Stomach (tissue), 9 donors: ENCODE results near the gene UBXN6. TPM values are rescaled to one million over a fixed set of nuclear protein-coding genes. Genes with fewer than 3 reads are reported as not detected.

Experiments
- DNase-seq, 2 donors: peaks; one replicate each; pipeline versions ENCODE4 v3.0.0 to v3.0.0-alpha.2; 2013 to 2019
- H3K27ac ChIP-seq, 5 donors: fragments of 200-600 bp in 4 of 5; sonication (generic) in 4 of 5; one replicate each; pipeline ENCODE4 v1.5.1; 2013 to 2019; ENCODE audit warnings: mild to moderate bottlenecking in 1 of 5, moderate library complexity in 1 of 5
- H3K27me3 ChIP-seq, 3 donors: fragments of 200-600 bp; sonication (generic); one replicate each; pipeline ENCODE4 v1.5.1; 2017 to 2019; ENCODE audit warnings: mixed run types in 1 of 3
- H3K36me3 ChIP-seq, 4 donors: fragments of 200-600 bp; sonication (generic); 1 replicate in 3 of 4; 2 replicates in 1 of 4; pipeline ENCODE4 v1.5.1; 2016 to 2019
- H3K4me1 ChIP-seq, 4 donors: fragments of 200-600 bp; sonication (generic); one replicate each; pipeline ENCODE4 v1.5.1; 2016 to 2019
- H3K4me3 ChIP-seq, 4 donors: fragments of 200-600 bp; sonication (generic) in 3 of 4; one replicate each; pipeline ENCODE4 v1.5.1; 2016 to 2019; ENCODE audit warnings: mild to moderate bottlenecking in 1 of 4
- H3K9me3 ChIP-seq, 4 donors: fragments of 200-600 bp; sonication (generic); one replicate each; pipeline ENCODE4 v1.5.1; 2016 to 2019
- CTCF ChIP-seq, 7 experiments: fragments of 450-650 bp in 4 of 7; fragments of 200-600 bp in 3 of 7; sonication (generic) in 3 of 7; IDR thresholded peaks; one replicate each; pipeline ENCODE4 v1.5.1; 2016 to 2019; ENCODE audit warnings: antibody characterized with exemption in 7 of 7, control low read depth in 2 of 7, mild to moderate bottlenecking in 1 of 7
- EP300 ChIP-seq: sonication (generic); formaldehyde crosslinking; IDR thresholded peaks from one replicate; pipeline ENCODE4 v1.6.1; 2017; ENCODE audit warnings: antibody characterized with exemption
- POLR2A ChIP-seq, 4 donors: fragments of 450-650 bp; IDR thresholded peaks; one replicate each; pipeline ENCODE4 v1.6.1; 2016; ENCODE audit warnings: antibody characterized with exemption in 4 of 4, control low read depth in 2 of 4, mild to moderate bottlenecking in 1 of 4, moderate library complexity in 1 of 4
- POLR2AphosphoS5 ChIP-seq, 3 donors: sonication (generic); formaldehyde crosslinking; IDR thresholded peaks; one replicate each; pipeline ENCODE4 v1.6.1; 2016; ENCODE audit warnings: antibody characterized with exemption in 3 of 3
- WGBS, 5 donors: extraction: QIAGEN DNeasy Blood & Tissue Kit in 3 of 5; methylation state at CpG; one replicate each; pipeline versions ENCODE4 v1.1.5 to v1.1.7; 2013 to 2018; 5-methylcytosine and 5-hydroxymethylcytosine counted together
- intact Hi-C: fragments of 100-400 bp; cut with DNase I; formaldehyde crosslinking; loops from one replicate; pipeline ENCODE4 v1.15.1; 2023; ENCODE audit warnings: low total_unique reads
- polyA plus RNA-seq, 3 donors: library from polyadenylated mRNA; stranded (reverse); fragments of 200-250 nt; gene quantifications; one replicate each; pipeline ENCODE4 v1.2.3, GENCODE V29; 2013
- total RNA-seq, 5 donors: library from RNA; depleted of rRNA; stranded (reverse); fragments of >200 nt; gene quantifications; one replicate each; pipeline versions ENCODE4 v1.1.0 to v1.2.3, GENCODE V29; 2014 to 2016
- donor health status: healthy with polysubstance abuse.
- donor health status: Bipolar disorder and iron deficiency.
- donor health status: healthy.

Gene UBXN6
- total and polyA plus RNA-seq, 8 donors, result 19.3 to 208 (median 93.4) TPM

GRCh38 chr19:4483385-4483784 lies 25.8 kb upstream of the UBXN6 start:
- intact Hi-C loops, result no loop called here

GRCh38 chr19:4482721-4483364 lies 25.2 kb upstream of the UBXN6 start:
- Histone ChIP-seq H3K9me3 (no peaks in the 10 kb centered on the region), H3K4me1 (no peaks in the 10 kb centered on the region), H3K4me3 (no peak overlapping the region), H3K36me3 (peaks cover 0 to 92% (median 68%) of the 10 kb centered on the region in 4 donors), H3K27ac (no peak overlapping the region), H3K27me3 (no peaks in the 10 kb centered on the region)
- WGBS, 5 donors, result 87 to 94% (median 89%) methylated on average over 35 of the region's 35 CpGs
- TF ChIP-seq CTCF (IDR thresholded peaks at IDR 0.05) (no peak), POLR2A (IDR thresholded peaks at IDR 0.05) (no peak), POLR2AphosphoS5 (IDR thresholded peaks at IDR 0.05) (no peak), EP300 (no peak)
- no peak for DNase-seq
- intact Hi-C loops, result no loop called here

More at GRCh38 chr19:4483385-4483784, 25.8 kb upstream of the UBXN6 start:
- TF ChIP-seq POLR2A (IDR thresholded peaks at IDR 0.05), result no peak
- no peak for TF ChIP-seq EP300
- TF ChIP-seq POLR2AphosphoS5 (IDR thresholded peaks at IDR 0.05), result no peak
- no peak for TF ChIP-seq CTCF (IDR thresholded peaks at IDR 0.05)
- 89 to 92% (median 91%) methylated on average over 19 of the region's 19 CpGs for WGBS, 5 donors
- Histone ChIP-seq H3K4me3 (no peak overlapping the region), H3K27me3 (no peaks in the 10 kb centered on the region), H3K36me3 (peaks cover 2 to 92% (median 69%) of the 10 kb centered on the region in 4 donors), H3K4me1 (no peaks in the 10 kb centered on the region), H3K9me3 (no peaks in the 10 kb centered on the region), H3K27ac (no peak overlapping the region)
- DNase-seq, result no peak

- H3K36me3 ChIP-seq, result peaks cover 15 to 72% (median 58%) of the 10 kb centered on the region in 4 donors
- no peaks in the 10 kb centered on the region for H3K27me3 ChIP-seq
- H3K27ac ChIP-seq, result no peak overlapping the region
- H3K9me3 ChIP-seq, result no peaks in the 10 kb centered on the region
- WGBS, 5 donors, result 81 to 89% (median 88%) methylated on average over 15 to 16 of the region's 16 CpGs
- H3K4me1 ChIP-seq, result peaks cover 24 to 29% (median 26%) of the 10 kb centered on the region in 4 donors
- H3K4me3 ChIP-seq, result no peak overlapping the region
- intact Hi-C loops, result no loop called here
- no peak for TF ChIP-seq POLR2A (IDR thresholded peaks at IDR 0.05)
- no peak for TF ChIP-seq POLR2AphosphoS5 (IDR thresholded peaks at IDR 0.05)
- TF ChIP-seq EP300, result no peak
- TF ChIP-seq CTCF (IDR thresholded peaks at IDR 0.05), result no peak
- DNase-seq, result no peak
Observed at GRCh38 chr19:4477034-4477801, 19.6 kb upstream of the UBXN6 start.

- DNase-seq, result peak in 1 of 2 donors; percentile 84
- H3K4me1 ChIP-seq, result peaks cover 24 to 40% (median 31%) of the 10 kb centered on the region in 4 donors
- H3K27ac ChIP-seq, result peak overlapping the region in 1 of 5 donors; percentile 14
- no peak for TF ChIP-seq EP300
- no peak for TF ChIP-seq POLR2A (IDR thresholded peaks at IDR 0.05)
- no peak for TF ChIP-seq CTCF (IDR thresholded peaks at IDR 0.05)
- no peak for TF ChIP-seq POLR2AphosphoS5 (IDR thresholded peaks at IDR 0.05)
- 28 to 34% (median 29%) methylated on average over 8 to 13 of the region's 13 CpGs for WGBS, 5 donors
- peaks cover 15 to 48% (median 45%) of the 10 kb centered on the region in 4 donors for H3K36me3 ChIP-seq
- no peaks in the 10 kb centered on the region for H3K27me3 ChIP-seq
- H3K9me3 ChIP-seq, result no peaks in the 10 kb centered on the region
- intact Hi-C loops, result no loop called here
- peak overlapping the region; percentile 9 to 98 (median 50) for H3K4me3 ChIP-seq
Observed at GRCh38 chr19:4474514-4475022, 17.0 kb upstream of the UBXN6 start.
